ENCODE results near the gene NOC4L.

The NOC4L gene

GRCh38 chr12:132158677-132159554 is 14.7 kb downstream of the NOC4L start:
- no peak for DNase-seq

GRCh38 chr12:132159555-132160003 is 15.3 kb downstream of the NOC4L start:
- DNase-seq = no peak

- DNase-seq = no peak
Measured at GRCh38 chr12:132160016-132160415, 15.8 kb downstream of the NOC4L start.

- no peak for DNase-seq
Measured at GRCh38 chr12:132160601-132161035, 16.4 kb downstream of the NOC4L start.

- DNase-seq = peak; percentile 73
Measured at GRCh38 chr12:132161036-132161781, 17.0 kb downstream of the NOC4L start.

DNA sequence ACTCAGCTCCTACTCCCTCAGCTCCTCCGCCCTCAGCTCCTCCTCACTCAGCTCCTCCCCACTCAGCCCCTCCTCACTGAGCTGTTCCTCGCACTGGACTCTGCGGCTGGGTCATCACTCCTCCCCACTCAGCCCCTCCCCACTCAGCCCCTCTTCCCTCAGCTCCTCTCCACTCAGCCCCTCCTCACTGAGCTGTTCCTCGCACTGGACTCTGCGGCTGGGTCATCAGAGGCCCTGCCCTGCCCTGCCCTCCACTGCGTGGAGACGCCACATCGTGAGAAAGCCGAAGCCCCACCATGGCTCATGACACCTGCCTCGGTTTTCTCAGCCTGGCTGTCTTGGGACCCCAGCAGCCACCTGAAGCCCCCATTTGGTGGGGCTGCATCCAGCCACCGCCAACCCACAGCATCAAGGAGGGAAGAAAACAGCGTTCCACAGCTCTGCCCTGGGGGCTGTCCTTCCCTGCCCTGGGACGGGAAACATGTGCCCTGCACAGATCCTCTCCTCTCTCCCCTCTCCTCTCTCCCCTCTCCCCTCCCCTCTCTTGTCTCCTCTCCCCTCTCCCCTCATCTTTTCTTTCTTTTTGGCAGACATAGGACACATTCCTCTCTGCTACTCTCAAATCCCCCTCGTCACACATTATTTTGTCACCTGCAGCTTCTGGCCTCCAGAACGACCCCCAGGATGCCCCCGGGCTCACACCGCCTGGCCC is 17.7 kb downstream of the NOC4L start:
- DNase-seq = no peak

DNA sequence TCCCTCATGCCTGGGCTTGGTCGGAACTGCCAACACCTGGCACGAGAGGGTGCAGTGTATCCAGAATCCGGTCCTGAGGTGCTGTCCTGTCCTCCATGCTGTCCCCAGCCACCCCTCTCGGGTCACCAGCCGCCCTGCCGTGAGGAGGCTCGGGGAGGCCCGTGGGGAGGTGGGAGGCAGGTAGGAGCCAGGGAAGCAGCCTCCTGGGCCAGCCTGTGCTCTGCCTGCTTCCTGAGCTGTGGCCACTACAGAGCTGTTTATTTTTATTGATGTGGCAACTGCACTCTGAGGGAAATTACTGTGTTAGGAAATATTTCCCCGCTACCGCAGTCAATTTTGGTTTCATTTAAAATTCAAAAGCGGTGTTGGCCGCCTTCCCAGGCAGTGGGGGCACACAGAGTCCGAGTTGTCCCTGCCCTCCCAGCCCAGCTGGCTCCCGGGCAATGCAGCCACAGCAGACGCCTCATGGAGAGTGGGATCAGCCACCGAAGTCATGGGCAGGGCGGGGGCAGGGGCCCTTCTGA is 18.3 kb downstream of the NOC4L start:
- peak; percentile 63 for DNase-seq

DNA sequence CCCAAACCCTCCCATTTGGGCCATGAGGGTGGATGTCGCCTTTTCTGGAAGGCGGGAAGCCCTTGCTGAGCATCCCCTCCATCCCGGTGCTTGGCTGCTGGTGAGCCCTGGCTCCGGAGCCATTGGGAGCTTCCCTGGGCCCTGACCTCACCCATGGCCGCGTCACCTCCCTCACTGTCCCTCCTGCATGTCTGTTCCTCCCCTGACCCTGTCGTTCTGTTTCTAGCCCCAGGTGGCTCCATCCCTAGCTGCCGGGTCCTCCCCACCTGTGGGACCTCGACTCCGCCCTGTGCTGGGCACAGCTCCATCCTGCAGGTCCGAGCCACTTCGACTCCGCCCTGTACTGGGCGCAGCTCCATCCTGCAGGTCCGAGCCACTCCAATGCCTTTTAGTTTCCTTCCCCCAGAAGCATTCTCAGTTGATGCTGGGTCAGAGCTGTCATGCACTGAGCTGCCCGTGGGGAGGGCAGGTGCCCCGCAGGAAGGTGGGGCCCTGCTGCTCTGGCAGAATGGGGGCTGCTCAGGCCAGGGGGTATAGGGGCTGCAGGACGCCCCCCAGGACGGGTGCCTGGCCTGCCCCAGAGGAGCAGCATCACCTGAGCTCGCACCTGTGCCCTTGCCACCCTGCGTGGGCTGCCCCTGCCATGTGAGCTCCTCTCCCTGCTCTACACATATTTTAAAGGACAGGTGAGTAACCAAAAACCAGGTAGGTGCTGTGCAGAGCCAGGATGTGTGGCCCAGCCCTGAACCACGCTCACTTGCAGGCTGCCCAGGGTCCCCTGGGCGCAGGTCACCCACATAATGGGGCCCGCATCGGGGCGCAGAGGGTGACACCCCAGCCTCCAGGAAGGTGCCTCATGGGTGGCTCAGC is 19.0 kb downstream of the NOC4L start:
- DNase-seq = no peak

- no peak for DNase-seq
Measured at GRCh38 chr12:132163911-132164288, 19.6 kb downstream of the NOC4L start.

DNA sequence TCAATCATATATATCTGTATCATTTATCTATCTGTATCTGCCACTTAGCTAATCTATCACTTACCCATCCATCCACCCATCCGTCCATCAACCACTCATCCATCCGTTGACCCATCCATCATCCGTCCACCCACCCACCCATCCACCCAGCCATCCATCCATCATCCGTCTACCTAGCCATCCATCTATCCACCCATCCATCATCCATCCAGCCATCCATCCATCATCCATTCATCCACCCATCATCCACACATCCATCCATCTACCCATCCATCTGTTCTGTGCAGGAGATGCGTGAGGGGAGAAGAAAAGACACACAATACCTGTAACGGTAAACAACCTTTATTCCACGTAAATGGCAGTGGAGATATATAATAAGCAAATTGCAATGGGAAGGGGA is 20.2 kb downstream of the NOC4L start:
- no peak for DNase-seq

GRCh38 chr12:132165584-132165983 is 21.3 kb downstream of the NOC4L start:
- DNase-seq = no peak

- no peak for DNase-seq
Measured at GRCh38 chr12:132166093-132166492, 21.8 kb downstream of the NOC4L start.

DNA sequence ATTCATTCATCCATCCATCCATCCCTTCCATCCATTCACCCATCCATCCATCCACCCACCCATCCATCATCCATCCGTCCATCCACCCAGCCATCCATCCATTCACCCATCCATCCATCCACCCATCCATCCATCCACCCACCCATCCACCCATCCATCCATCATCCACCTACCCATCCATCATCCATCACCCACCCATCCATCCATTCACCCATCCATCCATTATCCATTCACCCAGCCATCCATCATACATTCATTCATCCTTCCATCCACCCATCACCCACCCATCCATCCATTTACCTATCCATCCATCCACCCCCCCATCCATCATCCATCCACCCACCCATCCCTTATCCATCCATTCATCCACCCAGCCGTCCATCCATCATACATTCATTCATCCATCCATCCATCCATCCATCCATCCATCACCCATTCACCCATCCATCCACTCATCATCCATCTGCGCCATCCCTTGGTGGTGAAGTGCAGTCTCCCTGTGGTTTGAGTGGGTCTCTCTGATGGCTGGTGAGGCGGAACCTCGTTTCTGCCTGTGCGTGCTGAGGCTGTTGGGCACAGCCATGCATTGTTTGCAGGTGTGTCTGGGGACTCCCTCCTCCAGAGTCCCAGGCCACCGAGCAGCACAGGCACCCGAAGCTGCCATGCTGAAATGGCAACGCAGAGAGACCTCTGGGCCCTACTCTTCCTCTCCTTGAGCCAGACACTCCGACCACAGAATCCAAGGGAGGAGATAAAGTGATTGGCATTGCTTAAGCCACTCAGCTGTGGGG is 22.7 kb downstream of the NOC4L start:
- DNase-seq = no peak

DNA sequence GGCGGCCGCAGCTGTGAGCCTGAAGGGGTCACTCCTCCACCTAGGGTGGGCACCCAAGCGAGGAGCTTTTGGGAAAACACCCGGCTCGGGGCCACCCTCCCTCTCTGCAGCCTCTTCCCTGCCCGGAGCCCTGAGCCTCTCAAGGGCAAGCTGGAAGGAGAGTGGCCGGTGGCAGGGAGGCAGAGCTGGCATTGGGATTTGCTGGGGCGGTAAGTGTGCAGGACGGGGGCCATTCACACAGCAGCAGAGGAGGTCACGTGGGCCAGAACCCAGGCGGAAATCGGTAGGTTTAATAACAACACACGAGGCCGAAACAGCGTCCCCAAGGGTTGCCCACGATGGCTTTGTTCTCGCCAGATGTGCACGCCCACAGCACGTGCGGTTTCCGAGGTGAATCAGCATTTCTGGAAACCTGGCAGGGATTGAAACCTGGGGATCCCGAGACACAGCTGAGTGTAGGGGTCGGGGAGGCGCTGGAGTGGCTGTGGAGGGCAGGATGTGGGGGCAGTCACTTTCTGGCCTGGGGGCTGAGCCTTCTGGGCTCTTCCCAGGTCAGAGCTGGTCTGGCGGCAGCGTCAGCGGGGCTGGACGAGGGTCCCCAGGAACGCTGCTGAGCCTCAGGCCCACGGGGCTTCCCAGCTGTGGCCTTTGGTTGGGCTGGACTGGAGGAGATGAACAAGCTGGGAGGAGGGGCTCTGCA is 23.5 kb downstream of the NOC4L start:
- no peak for DNase-seq

DNA sequence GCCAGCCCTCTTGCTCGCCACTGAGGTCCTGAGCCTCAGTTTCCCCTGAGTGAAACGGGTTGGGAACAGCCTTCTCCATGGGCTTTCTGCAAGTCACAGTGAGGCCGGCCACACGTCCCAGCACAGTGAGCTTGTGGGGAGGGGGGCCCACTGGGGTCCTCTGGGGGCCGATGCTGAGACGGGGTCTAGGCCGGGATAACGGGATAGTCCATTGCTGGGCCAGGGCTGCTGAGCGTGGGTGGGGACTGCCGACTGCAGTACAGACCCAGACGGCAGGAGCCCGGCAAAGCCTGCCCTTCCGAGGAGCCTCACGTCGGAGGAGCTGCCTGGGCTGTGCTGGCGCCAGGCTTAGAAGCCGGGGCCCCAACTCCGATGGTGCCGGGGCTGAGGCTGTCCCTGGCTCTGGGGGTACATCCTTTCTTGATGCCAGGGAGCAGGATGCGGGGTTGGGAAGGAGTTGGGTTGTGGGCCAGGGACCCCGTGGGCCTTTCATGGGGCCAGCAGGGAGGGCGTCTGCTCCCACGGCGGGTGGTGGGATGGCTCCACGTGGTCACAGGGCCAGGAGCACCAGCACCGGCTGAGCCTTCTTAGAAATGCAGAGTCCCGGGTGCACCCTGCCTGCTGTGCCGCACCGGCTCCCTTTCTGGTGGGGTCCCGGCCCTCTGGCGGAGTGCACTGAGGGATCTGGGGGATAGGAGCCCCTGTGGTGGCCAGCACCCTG is 24.2 kb downstream of the NOC4L start:
- no peak for DNase-seq

DNA sequence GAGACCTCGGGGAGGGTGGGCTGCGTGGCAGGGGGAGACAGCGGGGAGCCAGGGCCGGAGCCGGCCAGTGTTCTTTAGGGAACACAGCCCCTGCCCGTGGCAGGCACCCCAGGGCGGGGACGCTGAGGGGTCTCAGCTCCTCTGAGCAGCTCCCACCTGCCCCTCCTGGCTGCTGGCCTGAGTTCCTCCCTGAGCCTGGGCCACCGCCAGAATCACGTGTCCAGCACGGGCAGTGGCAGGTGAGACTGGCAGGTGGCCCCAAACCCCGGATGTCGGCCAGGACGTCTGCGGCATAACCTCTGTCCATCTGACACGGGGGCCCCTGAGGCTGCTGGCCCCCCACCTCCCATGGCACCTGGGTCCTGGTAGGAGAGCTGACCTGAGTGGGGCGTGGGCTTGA is 25.1 kb downstream of the NOC4L start:
- DNase-seq = no peak

GRCh38 chr12:132170094-132170636 is 25.9 kb downstream of the NOC4L start:
- DNase-seq = peak; percentile 58

DNA sequence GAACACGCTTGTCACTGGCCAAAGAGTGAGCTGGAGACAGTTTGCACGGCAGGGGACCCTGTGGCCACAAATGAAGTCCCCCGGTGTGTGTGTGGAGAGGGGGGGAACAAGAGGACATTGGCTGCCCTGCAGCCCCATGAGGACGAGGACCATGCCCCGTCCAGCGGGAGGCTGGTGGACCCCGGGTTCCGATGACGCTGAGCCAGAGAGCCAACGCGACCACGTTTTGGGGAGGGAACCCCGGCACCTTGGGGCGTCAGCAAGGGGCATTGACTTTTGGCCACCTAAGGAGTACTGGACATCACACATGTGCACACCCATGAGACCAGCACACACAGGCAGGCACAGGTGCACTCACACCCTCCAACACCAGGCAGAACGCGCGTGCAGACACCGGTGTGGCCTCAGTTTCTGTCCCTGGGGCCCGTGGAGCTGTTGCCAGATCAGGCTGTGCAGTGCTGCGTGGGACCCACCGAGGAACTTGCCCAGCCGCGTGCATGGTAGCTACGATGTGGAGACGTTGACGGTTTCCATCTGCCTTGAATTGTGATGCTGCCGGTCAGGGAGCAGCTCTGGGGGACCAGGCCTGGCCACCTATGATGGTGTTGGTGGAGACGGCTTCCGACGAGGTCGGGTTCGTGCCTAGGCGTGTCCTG is 26.5 kb downstream of the NOC4L start:
- no peak for DNase-seq
